Activated naive CD8-positive, alpha-beta T cell treated with anti-CD3 and anti-CD28 coated beads, Interleukin-2, amount 50 U/mL, for 16 hours (primary cell): ENCODE data around the gene SAP30BP.

ENCODE experiments used
- DNase-seq: peaks from one replicate; pipeline ENCODE4 v3.0.0-alpha.2; 2020; ENCODE audit warnings: low read depth, low spot score

SAP30BP gene

GRCh38 chr17:75719732-75720131 is 52.6 kb downstream of the SAP30BP start:
- no peak for DNase-seq

GRCh38 chr17:75720656-75721462 is 53.7 kb downstream of the SAP30BP start, which contains the start of gene ITGB4:
TSS of gene ITGB4 (plus strand) at chr17:75721459. CDS start at chr17:75724704, 3,245 bp downstream.
- no peak for DNase-seq

- DNase-seq, result no peak
Measured at GRCh38 chr17:75721463-75722011, 54.4 kb downstream of the SAP30BP start.

GRCh38 chr17:75722076-75722475 is 54.9 kb downstream of the SAP30BP start:
- no peak for DNase-seq

- no peak for DNase-seq
Measured at GRCh38 chr17:75722542-75723095, 55.5 kb downstream of the SAP30BP start.

GRCh38 chr17:75723171-75723930 is 56.2 kb downstream of the SAP30BP start:
- DNase-seq, result no peak

- no peak for DNase-seq
Measured at GRCh38 chr17:75724016-75725003, 57.2 kb downstream of the SAP30BP start.

- no peak for DNase-seq
Measured at GRCh38 chr17:75725504-75725903, 58.4 kb downstream of the SAP30BP start.

- DNase-seq, result no peak
Measured at GRCh38 chr17:75727391-75727790, 60.3 kb downstream of the SAP30BP start.

GRCh38 chr17:75729351-75729750 is 62.2 kb downstream of the SAP30BP start:
- DNase-seq, result no peak

- no peak for DNase-seq
Measured at GRCh38 chr17:75730065-75730464, 62.9 kb downstream of the SAP30BP start.

- DNase-seq, result no peak
Measured at GRCh38 chr17:75731086-75731715, 64.1 kb downstream of the SAP30BP start.

GRCh38 chr17:75731716-75732498 is 64.8 kb downstream of the SAP30BP start:
- DNase-seq, result no peak

GRCh38 chr17:75733471-75733870 is 66.3 kb downstream of the SAP30BP start:
- DNase-seq, result no peak

GRCh38 chr17:75734674-75735294 is 67.6 kb downstream of the SAP30BP start:
- no peak for DNase-seq

GRCh38 chr17:75736173-75736835 is 69.2 kb downstream of the SAP30BP start:
- no peak for DNase-seq

- no peak for DNase-seq
Measured at GRCh38 chr17:75737133-75737962, 70.2 kb downstream of the SAP30BP start.
